ENCODE results near the gene LRRC7.

The LRRC7 gene

GRCh38 chr1:70083519-70083918 lies 515.8 kb downstream of the LRRC7 start:
- no peak overlapping the region for H4K8ac ChIP-seq (ENCODE audit: low read depth, low read length)
- no peaks in the 10 kb centered on the region for H3K4me1 ChIP-seq (ENCODE audit: control insufficient read depth in 2 of 2, insufficient read depth in 1 of 2, low read depth in 1 of 2, low read length in 2 of 2)
- no peak overlapping the region for H2AFZ ChIP-seq (ENCODE audit: low read length)
- no peaks in the 10 kb centered on the region for H3K9me3 ChIP-seq (replicated peaks in 1 of 2; ENCODE audit: control insufficient read depth in 2 of 2, insufficient read depth in 1 of 2, low read depth in 1 of 2, low read length in 2 of 2)
- H3K4me2 ChIP-seq (ENCODE audit: insufficient read depth, low read length, poor library complexity, severe bottlenecking), result no peak overlapping the region
- no peak overlapping the region for H3K23ac ChIP-seq (ENCODE audit: low read depth, low read length, poor library complexity)
- no peak overlapping the region for H2AK5ac ChIP-seq (ENCODE audit: low read depth, low read length)
- H3K4ac ChIP-seq (ENCODE audit: low read length), result no peak overlapping the region
- no peak overlapping the region for H2BK15ac ChIP-seq (ENCODE audit: low read length)
- H3K14ac ChIP-seq (ENCODE audit: low read length), result no peak overlapping the region
- no peak overlapping the region for H2BK120ac ChIP-seq (ENCODE audit: low read depth, low read length)
- H2BK12ac ChIP-seq (ENCODE audit: low read length), result no peak overlapping the region
- no peaks in the 10 kb centered on the region for H3K27me3 ChIP-seq (ENCODE audit: control insufficient read depth in 3 of 3, insufficient read depth in 3 of 3, low read depth in 1 of 3, low read length in 3 of 3)
- H3K27ac ChIP-seq (replicated peaks; ENCODE audit: low read length), result no peak overlapping the region
- H4K91ac ChIP-seq (ENCODE audit: low read depth, low read length, poor library complexity), result no peak overlapping the region
- WGBS, 2 donors (ENCODE audit: extremely low coverage in 2 of 2, insufficient read length in 2 of 2, insufficient replicate concordance in 1 of 2), result no CpG with 5 or more reads among the region's 3 CpGs
- no peak overlapping the region for H3K4me3 ChIP-seq (ENCODE audit: low read length in 2 of 2)
- H3K79me1 ChIP-seq (ENCODE audit: low read depth, low read length), result no peaks in the 10 kb centered on the region
- H3K9ac ChIP-seq (ENCODE audit: low read depth, low read length, poor library complexity), result no peak overlapping the region
- H2BK5ac ChIP-seq (ENCODE audit: low read length), result no peak overlapping the region
- H3K18ac ChIP-seq (ENCODE audit: low read length), result no peak overlapping the region
- DNase-seq (ENCODE audit: low spot score), result no peak
- H3K36me3 ChIP-seq (replicated peaks in 1 of 2; ENCODE audit: control insufficient read depth in 2 of 2, insufficient read depth in 2 of 2, low read length in 2 of 2), result no peaks in the 10 kb centered on the region

- Histone ChIP-seq H2BK12ac (ENCODE audit: low read length) (no peak overlapping the region), H3K79me1 (ENCODE audit: low read depth, low read length) (no peaks in the 10 kb centered on the region), H4K91ac (ENCODE audit: low read depth, low read length, poor library complexity) (no peak overlapping the region), H3K4me2 (ENCODE audit: insufficient read depth, low read length, poor library complexity, severe bottlenecking) (no peak overlapping the region), H3K18ac (ENCODE audit: low read length) (no peak overlapping the region), H3K14ac (ENCODE audit: low read length) (no peak overlapping the region), H3K4ac (ENCODE audit: low read length) (no peak overlapping the region), H4K8ac (ENCODE audit: low read depth, low read length) (no peak overlapping the region), H3K9me3 (replicated peaks in 1 of 2; ENCODE audit: control insufficient read depth in 2 of 2, insufficient read depth in 1 of 2, low read depth in 1 of 2, low read length in 2 of 2) (no peaks in the 10 kb centered on the region), H3K9ac (ENCODE audit: low read depth, low read length, poor library complexity) (no peak overlapping the region), H2AFZ (ENCODE audit: low read length) (no peak overlapping the region), H2BK5ac (ENCODE audit: low read length) (no peak overlapping the region), H3K27me3 (ENCODE audit: control insufficient read depth in 3 of 3, insufficient read depth in 3 of 3, low read depth in 1 of 3, low read length in 3 of 3) (no peaks in the 10 kb centered on the region), H3K23ac (ENCODE audit: low read depth, low read length, poor library complexity) (no peak overlapping the region), H3K27ac (replicated peaks; ENCODE audit: low read length) (no peak overlapping the region), H2BK15ac (ENCODE audit: low read length) (no peak overlapping the region), H3K36me3 (replicated peaks in 1 of 2; ENCODE audit: control insufficient read depth in 2 of 2, insufficient read depth in 2 of 2, low read length in 2 of 2) (no peaks in the 10 kb centered on the region), H3K4me3 (ENCODE audit: low read length in 2 of 2) (no peak overlapping the region), H3K4me1 (ENCODE audit: control insufficient read depth in 2 of 2, insufficient read depth in 1 of 2, low read depth in 1 of 2, low read length in 2 of 2) (no peaks in the 10 kb centered on the region), H2AK5ac (ENCODE audit: low read depth, low read length) (no peak overlapping the region), H2BK120ac (ENCODE audit: low read depth, low read length) (no peak overlapping the region)
- WGBS, 2 donors (ENCODE audit: extremely low coverage in 2 of 2, insufficient read length in 2 of 2, insufficient replicate concordance in 1 of 2), result no CpG with 5 or more reads among the region's 1 CpG
- no peak for DNase-seq (ENCODE audit: low spot score)
These were observed 516.7 kb downstream of the LRRC7 start for GRCh38 chr1:70084314-70084915.

GRCh38 chr1:70085521-70085920 lies 517.8 kb downstream of the LRRC7 start:
- no peak overlapping the region for H4K8ac ChIP-seq (ENCODE audit: low read depth, low read length)
- H3K36me3 ChIP-seq (replicated peaks in 1 of 2; ENCODE audit: control insufficient read depth in 2 of 2, insufficient read depth in 2 of 2, low read length in 2 of 2), result no peaks in the 10 kb centered on the region
- H2AK5ac ChIP-seq (ENCODE audit: low read depth, low read length), result no peak overlapping the region
- H3K4me2 ChIP-seq (ENCODE audit: insufficient read depth, low read length, poor library complexity, severe bottlenecking), result no peak overlapping the region
- H3K9ac ChIP-seq (ENCODE audit: low read depth, low read length, poor library complexity), result no peak overlapping the region
- H3K79me1 ChIP-seq (ENCODE audit: low read depth, low read length), result no peaks in the 10 kb centered on the region
- H2BK120ac ChIP-seq (ENCODE audit: low read depth, low read length), result no peak overlapping the region
- H3K14ac ChIP-seq (ENCODE audit: low read length), result no peak overlapping the region
- H3K4me1 ChIP-seq (ENCODE audit: control insufficient read depth in 2 of 2, insufficient read depth in 1 of 2, low read depth in 1 of 2, low read length in 2 of 2), result no peaks in the 10 kb centered on the region
- H3K27me3 ChIP-seq (ENCODE audit: control insufficient read depth in 3 of 3, insufficient read depth in 3 of 3, low read depth in 1 of 3, low read length in 3 of 3), result no peaks in the 10 kb centered on the region
- no peaks in the 10 kb centered on the region for H3K9me3 ChIP-seq (replicated peaks in 1 of 2; ENCODE audit: control insufficient read depth in 2 of 2, insufficient read depth in 1 of 2, low read depth in 1 of 2, low read length in 2 of 2)
- no peak overlapping the region for H3K4ac ChIP-seq (ENCODE audit: low read length)
- H2BK5ac ChIP-seq (ENCODE audit: low read length), result no peak overlapping the region
- no peak overlapping the region for H2BK12ac ChIP-seq (ENCODE audit: low read length)
- no peak overlapping the region for H3K27ac ChIP-seq (replicated peaks; ENCODE audit: low read length)
- no peak overlapping the region for H3K23ac ChIP-seq (ENCODE audit: low read depth, low read length, poor library complexity)
- no peak for DNase-seq (ENCODE audit: low spot score)
- no peak overlapping the region for H4K91ac ChIP-seq (ENCODE audit: low read depth, low read length, poor library complexity)
- H3K4me3 ChIP-seq (ENCODE audit: low read length in 2 of 2), result no peak overlapping the region
- no peak overlapping the region for H3K18ac ChIP-seq (ENCODE audit: low read length)
- no peak overlapping the region for H2BK15ac ChIP-seq (ENCODE audit: low read length)
- H2AFZ ChIP-seq (ENCODE audit: low read length), result no peak overlapping the region

GRCh38 chr1:70086897-70087296 lies 519.2 kb downstream of the LRRC7 start:
- Histone ChIP-seq H2BK120ac (ENCODE audit: low read depth, low read length) (no peak overlapping the region), H3K36me3 (replicated peaks in 1 of 2; ENCODE audit: control insufficient read depth in 2 of 2, insufficient read depth in 2 of 2, low read length in 2 of 2) (no peaks in the 10 kb centered on the region), H3K14ac (ENCODE audit: low read length) (no peak overlapping the region), H3K9me3 (replicated peaks in 1 of 2; ENCODE audit: control insufficient read depth in 2 of 2, insufficient read depth in 1 of 2, low read depth in 1 of 2, low read length in 2 of 2) (no peaks in the 10 kb centered on the region), H3K27ac (replicated peaks; ENCODE audit: low read length) (no peak overlapping the region), H3K27me3 (ENCODE audit: control insufficient read depth in 3 of 3, insufficient read depth in 3 of 3, low read depth in 1 of 3, low read length in 3 of 3) (no peaks in the 10 kb centered on the region), H3K18ac (ENCODE audit: low read length) (no peak overlapping the region), H3K79me1 (ENCODE audit: low read depth, low read length) (no peaks in the 10 kb centered on the region), H3K9ac (ENCODE audit: low read depth, low read length, poor library complexity) (no peak overlapping the region), H2AFZ (ENCODE audit: low read length) (no peak overlapping the region), H2BK5ac (ENCODE audit: low read length) (no peak overlapping the region), H2BK12ac (ENCODE audit: low read length) (no peak overlapping the region), H3K23ac (ENCODE audit: low read depth, low read length, poor library complexity) (no peak overlapping the region), H2BK15ac (ENCODE audit: low read length) (no peak overlapping the region), H4K91ac (ENCODE audit: low read depth, low read length, poor library complexity) (no peak overlapping the region), H3K4ac (ENCODE audit: low read length) (no peak overlapping the region), H4K8ac (ENCODE audit: low read depth, low read length) (no peak overlapping the region), H3K4me1 (ENCODE audit: control insufficient read depth in 2 of 2, insufficient read depth in 1 of 2, low read depth in 1 of 2, low read length in 2 of 2) (no peaks in the 10 kb centered on the region), H3K4me2 (ENCODE audit: insufficient read depth, low read length, poor library complexity, severe bottlenecking) (no peak overlapping the region), H3K4me3 (ENCODE audit: low read length in 2 of 2) (no peak overlapping the region), H2AK5ac (ENCODE audit: low read depth, low read length) (no peak overlapping the region)
- no peak for DNase-seq (ENCODE audit: low spot score)
- no CpG with 5 or more reads among the region's 1 CpG for WGBS, 2 donors (ENCODE audit: extremely low coverage in 2 of 2, insufficient read length in 2 of 2, insufficient replicate concordance in 1 of 2)

Measured in neuronal stem cell (in vitro differentiated cells).